Measurements from ENCODE around the gene CMC1.

GRCh38 chr3:28268989-28269388 is 27.6 kb downstream of the CMC1 start:
- TF ChIP-seq CTCF (IDR thresholded peaks at IDR 0.05) (peak; percentile 31), ZFX (IDR thresholded peaks at IDR 0.05; ENCODE audit: borderline replicate concordance) (no peak)
